Stimulated activated naive CD8-positive, alpha-beta T cell treated with anti-CD3 and anti-CD28 coated beads, Interleukin-15, Interleukin-2, amounts not matched to agents 100 ng/mL and 50 ng/mL, for 24 hours (primary cell): ENCODE data around the gene NCR1.
"Not testable (repeated sequence)": the region's sequence is repeated elsewhere in the genome, so short reads cannot be mapped to it uniquely, and the experiment has no call there.

Source experiments
- H3K27ac Mint-ChIP-seq: one replicate; pipeline ENCODE4 v1.8.0; 2021; ENCODE audit warnings: mild to moderate bottlenecking, mixed read lengths
- H3K27me3 Mint-ChIP-seq: one replicate; pipeline ENCODE4 v1.8.0; 2021; ENCODE audit warnings: mixed read lengths
- H3K36me3 Mint-ChIP-seq: one replicate; pipeline ENCODE4 v1.8.0; 2021; ENCODE audit warnings: low read depth, mixed read lengths
- H3K4me1 Mint-ChIP-seq: one replicate; pipeline ENCODE4 v1.8.0; 2021; ENCODE audit warnings: low read depth, mixed read lengths
- H3K4me3 Mint-ChIP-seq: one replicate; pipeline ENCODE4 v1.8.0; 2021; ENCODE audit warnings: mild to moderate bottlenecking, mixed read lengths
- H3K9me3 Mint-ChIP-seq: one replicate; pipeline ENCODE4 v1.8.0; 2021; ENCODE audit warnings: mixed read lengths

Gene NCR1

GRCh38 chr19:54938906-54939305 lies 33.0 kb downstream of the NCR1 start:
- H3K36me3 Mint-ChIP-seq: no peaks in the 10 kb centered on the region
- H3K9me3 Mint-ChIP-seq: no peaks in the 10 kb centered on the region

DNA sequence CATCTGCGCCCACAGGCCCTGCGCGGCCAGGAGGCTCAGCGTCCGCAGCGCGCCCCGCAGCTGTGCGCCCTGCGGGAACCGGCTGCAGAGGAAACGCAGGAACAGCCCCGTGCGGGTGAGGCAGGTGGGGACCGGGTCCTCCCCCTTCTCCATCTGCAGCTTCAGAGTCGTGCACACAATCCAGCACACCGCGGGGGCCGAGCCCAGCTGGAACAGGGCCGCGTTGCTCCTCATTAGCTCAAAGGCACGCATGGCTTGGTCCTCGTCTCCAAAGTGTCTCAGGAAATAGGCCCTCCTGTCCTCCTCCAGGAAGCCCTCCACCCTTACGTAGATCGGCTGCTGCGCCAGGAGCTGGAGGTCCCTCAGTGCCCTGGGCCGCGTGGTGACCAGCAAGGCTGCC lies 33.6 kb downstream of the NCR1 start:
- H3K36me3 Mint-ChIP-seq, H3K4me3 Mint-ChIP-seq, H3K9me3 Mint-ChIP-seq, H3K27me3 Mint-ChIP-seq, H3K27ac Mint-ChIP-seq, H3K4me1 Mint-ChIP-seq: not testable (repeated sequence)

More at GRCh38 chr19:54938906-54939305, 33.0 kb downstream of the NCR1 start:
- no peak overlapping the region for H3K27ac Mint-ChIP-seq
- peaks cover 8% of the 10 kb centered on the region for H3K27me3 Mint-ChIP-seq
- H3K4me1 Mint-ChIP-seq: peaks cover 3% of the 10 kb centered on the region
- no peak overlapping the region for H3K4me3 Mint-ChIP-seq

- not testable (repeated sequence) for H3K4me3 Mint-ChIP-seq, H3K36me3 Mint-ChIP-seq, H3K4me1 Mint-ChIP-seq, H3K27ac Mint-ChIP-seq, H3K27me3 Mint-ChIP-seq, H3K9me3 Mint-ChIP-seq
Measured at GRCh38 chr19:54943772-54944361, 37.9 kb downstream of the NCR1 start.

GRCh38 chr19:54947381-54947780 lies 41.4 kb downstream of the NCR1 start, which contains the start of gene NLRP7:
NLRP7 (minus strand) TSS chr19:54947530.
- H3K4me3 Mint-ChIP-seq: no peak within 1 kb of the TSS
- no peak within 1 kb of the TSS for H3K27ac Mint-ChIP-seq
- H3K4me1 Mint-ChIP-seq: peaks cover 2% of the 10 kb centered on the region
- no peaks in the 10 kb centered on the region for H3K27me3 Mint-ChIP-seq
- no peaks in the 10 kb centered on the region for H3K9me3 Mint-ChIP-seq
- no peaks in the 10 kb centered on the region for H3K36me3 Mint-ChIP-seq

DNA sequence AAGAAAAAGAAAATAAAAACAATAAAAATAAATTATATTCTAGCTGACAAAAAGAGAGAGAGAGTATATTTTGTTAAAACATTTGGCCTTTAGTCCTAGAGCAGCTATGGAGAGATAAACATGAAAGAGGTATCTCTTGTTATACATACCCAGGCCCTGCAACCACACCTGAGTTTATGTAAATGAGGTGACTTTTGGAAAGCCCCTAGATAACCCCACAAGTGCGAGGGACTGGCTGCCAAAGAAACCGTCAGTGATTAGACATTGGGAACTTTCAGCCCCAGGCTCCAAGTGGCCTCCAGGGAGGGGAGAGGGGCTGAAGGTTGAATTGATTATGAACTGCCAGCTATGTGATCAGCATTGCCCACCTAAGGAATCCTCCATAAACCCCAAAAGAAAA lies 43.5 kb downstream of the NCR1 start:
- H3K9me3 Mint-ChIP-seq: no peaks in the 10 kb centered on the region
- no peak overlapping the region for H3K4me3 Mint-ChIP-seq
- peaks cover 2% of the 10 kb centered on the region for H3K4me1 Mint-ChIP-seq
- peaks cover 5% of the 10 kb centered on the region for H3K27me3 Mint-ChIP-seq
- H3K36me3 Mint-ChIP-seq: no peaks in the 10 kb centered on the region
- no peak overlapping the region for H3K27ac Mint-ChIP-seq

GRCh38 chr19:54950580-54950979 lies 44.6 kb downstream of the NCR1 start:
- H3K27me3 Mint-ChIP-seq, H3K27ac Mint-ChIP-seq, H3K36me3 Mint-ChIP-seq, H3K4me1 Mint-ChIP-seq, H3K4me3 Mint-ChIP-seq, H3K9me3 Mint-ChIP-seq: not testable (repeated sequence)

DNA sequence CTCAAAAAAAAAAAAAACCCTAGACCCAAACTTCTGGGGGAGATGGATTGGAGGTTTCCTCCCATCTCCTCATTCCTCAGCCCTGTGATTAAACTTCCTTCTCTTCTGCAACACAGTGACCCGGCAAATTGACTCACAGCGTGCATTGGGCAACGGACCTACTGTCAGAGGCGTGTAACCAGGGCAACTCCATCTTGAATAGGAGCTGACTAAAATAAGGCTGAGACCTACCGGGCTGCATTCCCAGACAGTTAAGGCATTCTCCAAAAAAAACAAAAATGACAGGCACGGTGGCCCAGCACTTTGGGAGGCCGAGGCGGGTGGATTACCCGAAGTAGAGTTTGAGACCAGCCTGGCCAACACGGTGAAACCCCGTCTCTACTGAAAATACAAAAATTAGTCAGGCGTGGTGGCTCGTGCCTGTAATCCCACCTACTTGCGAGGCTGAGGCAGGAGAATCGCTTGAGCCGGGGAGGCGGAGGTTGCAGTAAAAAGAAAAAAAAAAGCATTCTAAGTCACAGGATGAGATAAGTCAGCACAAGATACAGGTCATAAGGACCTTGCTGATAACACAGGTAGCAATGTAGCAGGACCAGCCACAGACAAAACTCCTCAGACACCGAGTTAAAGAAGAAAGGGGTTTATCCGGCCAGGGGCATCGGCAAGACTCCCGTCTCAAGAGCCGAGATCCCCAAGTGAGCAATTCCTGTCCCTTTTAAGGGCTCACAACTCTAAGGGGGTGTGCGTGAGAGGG lies 46.8 kb downstream of the NCR1 start:
- no peaks in the 10 kb centered on the region for H3K36me3 Mint-ChIP-seq
- no peaks in the 10 kb centered on the region for H3K9me3 Mint-ChIP-seq
- H3K27me3 Mint-ChIP-seq: peaks cover 5% of the 10 kb centered on the region
- peaks cover 2% of the 10 kb centered on the region for H3K4me1 Mint-ChIP-seq
- H3K4me3 Mint-ChIP-seq: no peak overlapping the region
- no peak overlapping the region for H3K27ac Mint-ChIP-seq

DNA sequence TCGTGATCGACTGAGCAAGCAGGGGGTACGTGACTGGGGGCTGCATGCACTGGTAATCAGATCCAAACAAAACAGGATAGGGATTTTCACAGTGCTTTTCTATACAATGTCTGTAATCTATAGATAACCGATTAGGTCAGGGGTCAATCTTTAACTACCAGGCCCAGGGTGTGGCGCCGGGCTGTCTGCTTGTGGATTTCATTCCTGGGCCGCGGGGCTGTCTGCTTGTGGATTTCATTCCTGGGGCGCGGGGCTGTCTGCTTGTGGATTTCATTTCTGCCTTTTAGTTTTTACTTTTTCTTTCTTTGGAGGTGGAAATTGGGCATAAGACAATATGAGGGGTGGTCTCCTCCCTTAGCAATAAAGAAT lies 47.4 kb downstream of the NCR1 start:
- H3K36me3 Mint-ChIP-seq, H3K4me3 Mint-ChIP-seq, H3K27ac Mint-ChIP-seq, H3K4me1 Mint-ChIP-seq, H3K27me3 Mint-ChIP-seq, H3K9me3 Mint-ChIP-seq: not testable (repeated sequence)

DNA sequence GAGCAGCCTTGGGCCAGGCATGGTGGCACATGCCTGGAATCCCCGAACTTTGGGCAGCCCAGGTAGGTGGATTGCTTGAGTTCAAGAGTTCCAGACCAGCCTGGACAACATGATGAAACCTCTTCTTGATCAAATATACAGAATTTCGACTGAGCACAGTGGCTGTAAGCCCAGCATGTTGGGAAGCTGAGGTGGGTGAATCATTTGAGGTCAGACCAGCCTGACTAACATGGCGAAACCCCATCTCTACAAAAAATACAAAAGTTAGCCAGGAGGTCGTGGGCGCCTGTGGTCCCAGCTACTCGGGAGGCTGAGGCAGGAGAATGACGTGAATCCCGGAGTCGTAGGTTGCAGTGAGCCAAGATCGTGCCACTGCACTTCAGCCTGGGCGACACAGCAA lies 49.4 kb downstream of the NCR1 start:
- no peak overlapping the region for H3K4me3 Mint-ChIP-seq
- no peak overlapping the region for H3K27ac Mint-ChIP-seq
- H3K4me1 Mint-ChIP-seq: peaks cover 16% of the 10 kb centered on the region
- no peaks in the 10 kb centered on the region for H3K9me3 Mint-ChIP-seq
- H3K27me3 Mint-ChIP-seq: peaks cover 13% of the 10 kb centered on the region
- no peaks in the 10 kb centered on the region for H3K36me3 Mint-ChIP-seq

- Mint-ChIP-seq H3K27me3 (peaks cover 8% of the 10 kb centered on the region), H3K36me3 (no peaks in the 10 kb centered on the region), H3K27ac (no peak overlapping the region), H3K9me3 (no peaks in the 10 kb centered on the region), H3K4me1 (peaks cover 14% of the 10 kb centered on the region), H3K4me3 (no peak overlapping the region)
Measured at GRCh38 chr19:54959840-54960239, 53.9 kb downstream of the NCR1 start.
